GM19351 (cell line): Measurements from ENCODE around the gene NR4A3.

Experiments
- ATAC-seq: cut with Tn5 transposase; IDR thresholded peaks from one replicate; pipeline ENCODE4 v1.9.1; 2021; ENCODE audit warnings: mild to moderate bottlenecking, moderate library complexity; ENCODE audit not compliant: unreplicated experiment

Gene NR4A3

DNA sequence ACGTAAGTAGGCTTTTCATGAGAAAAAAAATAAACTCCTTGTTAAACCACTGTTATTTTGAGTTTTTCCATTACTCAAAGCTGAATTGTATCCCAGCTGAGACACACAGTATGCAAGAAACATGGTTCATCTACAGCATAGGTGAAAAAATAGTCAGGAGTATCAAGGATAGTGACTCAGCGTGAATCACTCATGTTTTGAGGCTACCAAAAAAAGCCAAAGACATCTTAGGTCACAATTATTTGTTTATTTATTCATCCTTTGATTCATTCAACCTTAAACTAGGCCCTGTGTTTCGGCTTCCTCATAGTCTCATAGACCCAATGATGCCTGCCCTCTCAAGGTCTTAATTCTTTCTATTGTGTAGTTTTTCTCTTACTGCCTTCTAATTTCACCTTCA lies 51.8 kb downstream of the NR4A3 start:
- no peak for ATAC-seq

DNA sequence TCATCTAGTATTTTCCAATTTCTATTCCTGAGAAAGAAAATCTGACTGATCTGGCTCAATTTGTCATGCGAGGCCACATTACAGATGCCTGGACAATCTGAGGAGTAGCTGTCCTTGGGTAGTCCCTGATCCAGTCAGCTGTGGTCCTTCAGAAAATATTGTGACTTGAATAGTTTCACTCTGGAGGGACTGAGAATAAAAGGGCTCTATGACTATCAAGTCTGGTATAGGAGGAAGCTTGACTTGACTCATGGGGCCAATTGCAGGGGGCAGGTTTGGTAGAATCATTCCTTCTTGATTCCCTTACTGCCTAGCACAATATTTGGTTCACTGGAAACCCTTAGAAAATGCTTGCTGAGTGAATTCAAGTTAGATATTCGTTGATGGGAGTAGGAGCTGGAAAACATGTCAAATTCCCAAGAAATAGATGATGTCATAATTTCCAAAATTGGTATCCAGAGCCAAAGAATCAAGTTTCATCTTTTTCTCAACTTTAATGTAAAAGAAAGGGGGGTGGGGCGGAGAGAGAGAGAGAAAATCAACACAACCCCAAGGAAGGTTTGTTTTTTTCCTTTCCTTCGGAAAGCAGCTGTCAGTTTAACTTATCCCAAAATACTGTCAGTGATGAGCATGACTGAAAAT lies 52.4 kb downstream of the NR4A3 start:
- ATAC-seq, result no peak

DNA sequence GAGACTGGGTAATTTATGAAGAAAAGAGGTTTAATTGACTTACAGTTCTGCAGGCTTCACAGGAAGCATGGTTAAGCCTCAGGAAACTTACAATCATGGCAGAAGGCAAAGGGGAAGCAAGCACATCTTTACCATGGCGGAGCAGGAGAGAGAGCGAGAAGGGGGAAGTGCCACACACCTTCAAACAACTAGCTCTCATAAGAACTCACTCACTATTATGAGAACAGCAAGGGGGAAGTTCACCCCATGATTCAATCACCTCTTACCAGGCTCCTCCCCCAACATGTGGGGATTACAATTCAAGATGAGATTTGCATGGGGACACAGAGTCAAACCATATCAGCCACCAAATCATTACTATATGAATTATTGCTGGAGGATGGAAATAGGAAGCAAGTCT lies 54.5 kb downstream of the NR4A3 start:
- ATAC-seq, result no peak

DNA sequence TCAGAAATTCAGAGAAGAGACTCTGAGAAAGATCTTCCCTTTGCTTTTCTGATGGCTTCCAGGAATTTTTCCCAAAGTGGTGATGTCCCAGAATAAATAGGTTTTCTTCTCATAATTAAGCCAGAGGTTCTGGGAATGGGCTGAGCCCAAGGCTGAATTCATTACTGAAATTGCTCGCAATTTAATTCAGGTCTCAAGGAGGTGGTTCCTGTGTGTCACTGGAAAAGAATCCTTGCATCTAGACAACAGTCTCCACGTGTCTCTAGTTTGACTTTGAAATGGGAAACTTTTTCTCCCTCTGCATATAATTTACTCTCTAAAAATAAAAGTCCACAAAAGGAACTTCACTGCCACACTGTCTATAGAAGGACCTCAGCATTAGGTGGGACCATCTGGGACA lies 57.0 kb downstream of the NR4A3 start:
- no peak for ATAC-seq

DNA sequence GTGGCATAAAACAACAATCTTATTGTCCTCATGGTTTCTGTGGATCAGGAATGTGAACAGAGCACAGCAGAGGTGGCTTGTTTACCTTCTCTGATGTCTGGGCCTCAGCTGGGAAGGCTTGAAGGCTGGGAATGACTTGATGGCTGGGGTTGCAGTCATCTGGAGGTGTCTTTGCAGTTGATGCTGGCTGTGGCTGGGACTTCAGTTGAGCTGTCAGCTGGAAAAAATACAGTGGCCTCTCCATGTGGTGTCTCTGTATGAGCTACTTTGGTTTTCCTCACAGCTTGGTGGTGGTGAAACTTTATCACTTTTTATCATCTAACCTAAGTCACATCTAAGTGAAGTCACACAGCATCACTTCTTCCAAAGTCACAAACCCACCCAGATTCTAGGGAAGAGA lies 60.1 kb downstream of the NR4A3 start:
- ATAC-seq, result no peak

DNA sequence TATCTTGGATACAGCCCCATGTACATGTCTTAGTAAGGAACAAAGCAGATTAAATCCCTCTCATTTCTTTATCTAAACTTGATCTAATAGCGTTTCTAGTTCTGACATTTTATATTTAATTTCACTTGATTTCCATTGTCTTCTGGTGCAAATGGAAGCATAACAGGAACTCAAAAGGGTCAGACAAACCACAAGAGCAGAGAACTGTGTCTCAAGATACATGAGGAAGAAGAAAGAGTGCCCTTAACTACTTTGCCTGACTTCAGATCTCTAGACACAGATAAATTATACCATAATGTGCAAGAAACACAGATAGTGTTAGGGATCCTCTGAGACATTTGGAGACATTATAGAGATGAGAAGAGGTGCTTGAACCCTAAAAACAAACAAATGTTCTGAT lies 64.1 kb downstream of the NR4A3 start:
- no peak for ATAC-seq

DNA sequence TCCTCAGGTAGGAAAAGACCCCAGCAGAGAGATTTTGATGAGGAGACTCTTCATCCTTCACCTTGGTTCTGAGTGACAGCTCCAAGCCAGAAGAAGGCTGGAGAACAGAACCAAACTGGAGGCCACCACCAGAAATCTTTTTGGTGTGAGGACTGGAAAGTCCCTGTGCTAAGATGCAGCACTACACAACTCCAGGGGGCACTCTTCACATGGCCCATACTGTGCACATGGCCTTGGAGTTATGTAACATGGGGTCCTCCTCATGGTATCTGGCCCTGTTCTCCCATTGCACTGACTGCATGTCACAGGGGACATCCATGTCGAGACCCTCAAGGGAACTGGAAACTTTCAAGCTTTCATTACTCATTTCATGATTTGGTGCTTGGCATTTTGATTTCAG lies 67.4 kb downstream of the NR4A3 start:
- no peak for ATAC-seq

DNA sequence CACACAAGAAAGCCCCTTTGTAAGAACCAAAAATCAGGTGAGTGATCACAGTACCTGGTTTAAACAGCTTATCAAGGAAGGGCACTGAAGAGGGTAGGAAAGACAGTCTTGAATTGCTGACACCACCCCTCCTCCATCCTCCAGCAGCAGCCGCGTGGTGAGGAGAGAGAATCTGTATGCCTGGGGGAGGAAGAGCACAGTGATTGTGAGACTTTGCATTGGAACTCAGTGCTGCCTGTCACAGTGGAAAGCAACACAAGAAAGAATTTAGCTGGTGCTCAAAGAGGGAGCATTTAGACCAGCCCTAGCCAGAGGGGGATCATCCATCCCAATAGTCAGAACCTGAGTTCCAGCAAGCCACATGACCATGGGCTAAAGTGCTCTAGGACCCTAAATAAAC lies 73.1 kb downstream of the NR4A3 start:
- no peak for ATAC-seq

DNA sequence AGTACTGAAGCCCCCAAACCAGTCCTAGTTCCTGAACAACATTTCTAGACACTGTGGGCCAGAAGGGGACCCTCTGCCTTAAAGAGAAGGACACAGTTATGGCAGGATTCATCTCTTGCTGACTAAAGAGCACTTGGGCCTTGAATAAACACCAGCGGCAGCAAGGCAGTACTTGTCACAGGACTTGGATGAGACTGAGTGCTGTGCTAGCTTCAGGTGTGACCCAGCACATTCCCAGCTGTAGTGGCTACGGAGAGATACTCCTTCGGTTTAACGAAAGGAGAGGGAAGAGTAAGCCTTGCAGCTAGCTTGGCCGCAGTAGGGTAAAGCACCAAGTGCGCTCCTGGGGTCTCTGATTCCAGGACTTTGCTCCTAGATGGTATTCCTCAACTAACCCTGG lies 73.8 kb downstream of the NR4A3 start:
- ATAC-seq, result no peak

DNA sequence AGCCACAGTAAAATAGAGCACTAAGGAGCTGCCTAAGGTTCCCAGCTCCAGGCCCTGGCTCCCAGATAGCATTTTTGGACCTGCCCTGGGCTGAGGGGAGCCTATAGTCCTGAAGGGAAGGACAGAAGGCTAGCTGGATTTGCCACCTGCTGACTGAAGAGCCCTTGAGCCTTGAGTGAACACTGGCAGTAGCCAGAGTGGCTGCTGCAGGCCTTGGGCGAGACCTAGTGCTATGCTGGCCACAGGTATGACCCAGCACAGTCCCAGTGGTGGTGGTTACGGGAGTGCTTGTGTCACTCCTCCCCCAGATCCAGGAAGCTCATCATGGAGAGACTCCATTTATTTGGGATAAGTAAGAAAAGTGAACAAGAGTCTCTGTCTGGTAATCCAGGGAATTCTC lies 74.4 kb downstream of the NR4A3 start:
- ATAC-seq, result no peak

DNA sequence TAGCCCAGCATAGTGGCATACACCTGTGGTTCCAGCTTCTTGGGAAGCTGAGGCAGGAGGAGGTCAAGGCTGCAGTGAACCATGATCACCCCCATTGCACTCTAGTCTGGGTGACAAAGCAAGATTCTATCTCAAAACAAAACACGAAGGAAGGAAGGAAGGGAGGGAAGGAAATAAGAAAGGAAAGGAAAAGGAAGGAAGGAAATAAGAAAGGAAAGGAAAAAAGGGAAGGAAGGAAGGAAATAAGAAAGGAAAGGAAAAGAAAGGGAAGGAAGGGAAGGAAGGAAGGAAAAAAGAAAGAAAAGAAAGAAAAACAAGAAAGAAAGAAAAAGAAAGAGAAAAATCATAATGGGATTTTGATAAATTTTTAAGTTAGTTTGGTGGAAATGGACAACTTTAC lies 81.7 kb downstream of the NR4A3 start:
- no peak for ATAC-seq

DNA sequence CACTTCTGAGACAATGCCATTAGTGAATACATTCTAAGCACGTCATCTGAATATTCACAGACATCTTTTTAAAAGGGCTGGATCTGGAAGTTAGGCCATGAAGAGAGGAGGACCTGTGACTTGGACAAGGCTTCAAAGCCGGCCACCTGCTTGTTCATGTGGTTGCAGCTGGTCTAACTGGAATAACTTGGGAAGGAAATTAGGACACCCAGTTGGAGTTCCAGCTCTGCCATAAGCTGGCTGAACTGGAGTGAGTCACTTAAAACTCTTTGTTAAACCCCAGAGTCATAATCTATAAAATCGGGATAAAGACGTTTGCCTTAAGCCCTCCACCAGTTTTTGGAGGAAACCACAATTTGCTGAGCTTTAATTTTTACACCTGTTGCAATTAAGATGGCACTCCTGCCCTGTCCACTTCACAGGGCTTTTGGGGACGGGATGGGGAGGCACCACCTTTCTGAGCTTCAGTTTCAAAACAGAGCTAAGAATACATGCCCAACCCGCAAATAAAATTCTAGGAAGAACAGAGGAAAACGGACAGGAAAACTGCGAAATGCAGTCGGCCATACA lies 84.2 kb downstream of the NR4A3 start:
- no peak for ATAC-seq

DNA sequence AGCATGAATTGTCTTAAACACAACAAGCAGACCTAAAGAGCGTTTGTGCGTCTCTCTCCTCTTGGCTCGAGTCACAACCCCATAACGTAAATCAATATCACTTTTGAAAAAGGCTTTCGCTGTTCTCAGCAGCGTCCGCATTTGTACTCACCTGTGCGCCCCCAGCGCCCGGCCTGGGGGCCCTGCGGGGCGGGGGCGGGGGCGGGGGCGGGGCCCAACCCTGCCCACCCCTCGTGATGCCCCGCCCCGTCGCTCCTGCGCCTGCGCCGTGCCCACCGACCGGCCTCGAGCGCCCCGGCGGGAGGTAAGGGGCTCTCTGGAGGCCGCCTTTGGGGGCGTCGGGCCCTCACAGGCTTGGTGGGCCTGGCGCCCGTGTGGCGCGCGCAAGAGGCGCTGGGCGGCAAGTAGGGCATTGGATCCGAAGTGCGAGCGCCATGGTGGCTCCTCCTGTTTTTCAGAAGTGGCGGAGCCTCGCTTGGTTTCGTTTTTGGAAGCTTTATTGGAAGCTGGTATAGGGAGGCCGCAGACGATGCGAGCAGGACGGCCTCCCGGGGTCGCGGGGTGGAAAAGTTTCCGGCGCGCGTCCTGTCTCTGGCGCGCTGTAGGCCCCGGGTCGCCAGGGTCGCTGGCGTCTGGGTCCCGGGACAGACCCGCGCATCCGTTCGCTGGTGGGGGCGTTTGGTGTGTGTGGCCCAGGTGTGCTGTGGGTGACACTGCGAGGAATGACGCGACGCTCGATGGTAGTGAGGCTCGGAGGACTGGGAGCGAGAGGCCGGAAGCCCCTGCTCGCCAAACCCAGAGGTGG lies 84.9 kb downstream of the NR4A3 start, which contains the start of gene STX17:
TSS of gene STX17 (plus strand) at position 252 of the 805 bp plus-strand sequence. CDS start 8,586 bp downstream, outside the sequence.
- ATAC-seq, result peak; percentile 89

DNA sequence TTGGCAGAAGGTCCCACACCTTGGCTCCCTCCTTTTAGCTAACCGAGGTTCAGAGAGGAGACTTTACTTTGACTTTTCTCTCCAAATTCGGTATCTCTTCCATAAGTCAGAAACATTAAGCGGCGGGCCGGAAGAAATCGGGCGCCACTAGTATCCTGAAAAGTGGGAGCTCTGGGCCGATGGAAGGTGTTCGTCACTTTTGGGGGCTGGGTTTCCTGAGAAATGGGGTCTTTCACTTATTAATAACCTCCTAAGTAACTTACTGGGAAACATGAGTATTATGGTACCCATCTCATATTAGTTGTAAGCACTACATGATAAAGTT lies 85.5 kb downstream of the NR4A3 start:
- ATAC-seq, result no peak

DNA sequence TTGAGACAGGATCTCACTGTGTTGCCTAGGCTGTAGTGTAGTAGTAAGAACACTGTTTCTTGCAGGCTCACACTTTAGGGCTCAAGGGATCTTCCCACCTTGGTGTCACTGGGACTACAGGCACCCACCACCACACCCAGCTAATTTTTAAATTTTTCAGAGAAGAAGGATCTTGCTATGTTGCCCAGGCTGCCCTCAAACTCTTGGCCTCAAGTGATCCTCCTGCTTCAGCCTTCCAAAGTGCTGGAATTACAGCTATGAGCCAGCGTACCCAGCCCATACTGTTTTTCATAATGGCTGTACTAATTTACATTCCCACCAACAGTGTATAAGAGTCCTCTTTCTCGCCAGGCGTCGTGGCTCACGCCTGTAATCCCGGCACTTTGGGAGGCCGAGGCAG lies 89.9 kb downstream of the NR4A3 start:
- ATAC-seq, result no peak
